Smooth muscle cell (in vitro differentiated cells): ENCODE data around the gene TBL1X. TPM values are rescaled to one million over a fixed set of nuclear protein-coding genes. Genes with fewer than 3 reads are reported as not detected.

Experiments used
- DNase-seq: peaks from one replicate; lab custom pipeline; 2025; ENCODE audit not compliant: unreplicated experiment; lab: John Stamatoyannopoulos, UW
- H2AFZ ChIP-seq: fragments of 200-600 bp; sonication (generic); 2 replicates; pipeline ENCODE4 v1.6.0; 2016; ENCODE audit warnings: antibody characterized with exemption, low read depth, mild to moderate bottlenecking
- H3F3A ChIP-seq: fragments of 200-600 bp; sonication (generic); 2 replicates; pipeline ENCODE4 v1.6.0; 2017; ENCODE audit warnings: antibody characterized with exemption, low read depth
- H3K27ac ChIP-seq: fragments of 200-600 bp; sonication (generic); 2 replicates; pipeline ENCODE4 v1.5.1; 2016; ENCODE audit warnings: low read depth, mild to moderate bottlenecking
- H3K27me3 ChIP-seq: fragments of 200-600 bp; sonication (generic); 2 replicates; pipeline ENCODE4 v1.6.1; 2016; ENCODE audit warnings: low read depth, mild to moderate bottlenecking
- H3K36me3 ChIP-seq: fragments of 200-600 bp; sonication (generic); 2 replicates; pipeline ENCODE4 v1.5.1; 2016; ENCODE audit warnings: low read depth
- H3K4me1 ChIP-seq: fragments of 200-600 bp; sonication (generic); 2 replicates; pipeline ENCODE4 v1.5.1; 2016; ENCODE audit warnings: low read depth
- H3K4me2 ChIP-seq: fragments of 200-600 bp; sonication (generic); 2 replicates; pipeline ENCODE4 v1.6.0; 2016; ENCODE audit warnings: mild to moderate bottlenecking
- H3K4me3 ChIP-seq: fragments of 200-600 bp; sonication (generic); 2 replicates; pipeline ENCODE4 v1.5.1; 2016; ENCODE audit warnings: mild to moderate bottlenecking
- H3K79me2 ChIP-seq: fragments of 200-600 bp; sonication (generic); 2 replicates; pipeline ENCODE4 v1.6.0; 2016; ENCODE audit warnings: low read depth, mild to moderate bottlenecking
- H3K9ac ChIP-seq: fragments of 200-600 bp; sonication (generic); 2 replicates; pipeline ENCODE4 v1.6.0; 2016; ENCODE audit warnings: low read depth
- H3K9me3 ChIP-seq: fragments of 200-600 bp; sonication (generic); replicated peaks from 2 replicates; pipeline ENCODE4 v1.5.1; 2016; ENCODE audit warnings: low read depth
- H4K20me1 ChIP-seq: fragments of 200-600 bp; sonication (generic); 2 replicates; pipeline ENCODE4 v1.6.0; 2016; ENCODE audit warnings: low read depth
- CTCF ChIP-seq: fragments of 200-600 bp; sonication (generic); IDR thresholded peaks from 2 replicates; pipeline ENCODE4 v1.5.1; 2017; ENCODE audit warnings: borderline replicate concordance, mild to moderate bottlenecking, antibody characterized with exemption; ENCODE audit not compliant: insufficient read depth, poor library complexity, severe bottlenecking
- WGBS: methylation state at CpG from one replicate; pipeline ENCODE4 v1.1.7; 2016; ENCODE audit warnings: low lambda C conversion rate; 5-methylcytosine and 5-hydroxymethylcytosine counted together
- polyA plus RNA-seq: library from polyadenylated mRNA; unstranded; fragments of >200 nt; fragmentation: Nextera tagmentation; extraction: Ambion mirVana; gene quantifications from 2 replicates; pipeline ENCODE4 v1.2.1, GENCODE V29; 2016
- total RNA-seq: library from RNA; depleted of rRNA; stranded (reverse); fragments of >200 nt; gene quantifications from 2 replicates; pipeline ENCODE4 v1.2.3, GENCODE V29; 2014

Gene TBL1X
- total and polyA plus RNA-seq, 2 experiments from 2014 or later, result 9.0 to 9.8 TPM

- no peak overlapping the region for H3K4me2 ChIP-seq
- no peak overlapping the region for H3K9ac ChIP-seq
- H3F3A ChIP-seq, result no peaks in the 10 kb centered on the region
- H4K20me1 ChIP-seq, result no peaks in the 10 kb centered on the region
- no peaks in the 10 kb centered on the region for H3K36me3 ChIP-seq
- H3K4me3 ChIP-seq, result no peak overlapping the region
- DNase-seq, result no peak
- H3K9me3 ChIP-seq, result no peaks in the 10 kb centered on the region
- no peak for TF ChIP-seq CTCF
- H3K79me2 ChIP-seq, result no peaks in the 10 kb centered on the region
- H2AFZ ChIP-seq, result no peak overlapping the region
- H3K27ac ChIP-seq, result no peak overlapping the region
- H3K4me1 ChIP-seq, result peaks cover 5% of the 10 kb centered on the region
- H3K27me3 ChIP-seq, result no peaks in the 10 kb centered on the region
- 48% methylated on average over 2 of the region's 2 CpGs for WGBS
Observed at GRCh38 chrX:9458516-9459078, 6.3 kb upstream of the TBL1X start.

GRCh38 chrX:9459186-9459748 lies 5.6 kb upstream of the TBL1X start:
- H3K27me3 ChIP-seq, result no peaks in the 10 kb centered on the region
- H2AFZ ChIP-seq, result no peak overlapping the region
- H3K4me1 ChIP-seq, result peaks cover 5% of the 10 kb centered on the region
- no peak overlapping the region for H3K9ac ChIP-seq
- no peak for TF ChIP-seq CTCF
- H3K9me3 ChIP-seq, result no peaks in the 10 kb centered on the region
- 68% methylated on average over 3 of the region's 3 CpGs for WGBS
- DNase-seq, result no peak
- no peaks in the 10 kb centered on the region for H3K36me3 ChIP-seq
- H3K27ac ChIP-seq, result no peak overlapping the region
- no peaks in the 10 kb centered on the region for H3K79me2 ChIP-seq
- no peak overlapping the region for H3K4me2 ChIP-seq
- no peaks in the 10 kb centered on the region for H4K20me1 ChIP-seq
- no peaks in the 10 kb centered on the region for H3F3A ChIP-seq
- H3K4me3 ChIP-seq, result no peak overlapping the region

- H3K4me3 ChIP-seq, result no peak overlapping the region
- H3K27me3 ChIP-seq, result no peaks in the 10 kb centered on the region
- H3F3A ChIP-seq, result no peaks in the 10 kb centered on the region
- H2AFZ ChIP-seq, result no peak overlapping the region
- H3K4me1 ChIP-seq, result peaks cover 5% of the 10 kb centered on the region
- TF ChIP-seq CTCF, result no peak
- no peaks in the 10 kb centered on the region for H3K79me2 ChIP-seq
- no peak overlapping the region for H3K4me2 ChIP-seq
- H3K27ac ChIP-seq, result no peak overlapping the region
- no peaks in the 10 kb centered on the region for H3K9me3 ChIP-seq
- 76% methylated on average over 6 of the region's 6 CpGs for WGBS
- no peaks in the 10 kb centered on the region for H3K36me3 ChIP-seq
- H3K9ac ChIP-seq, result no peak overlapping the region
- no peak for DNase-seq
- H4K20me1 ChIP-seq, result no peaks in the 10 kb centered on the region
Observed at GRCh38 chrX:9461087-9461486, 3.8 kb upstream of the TBL1X start.

DNA sequence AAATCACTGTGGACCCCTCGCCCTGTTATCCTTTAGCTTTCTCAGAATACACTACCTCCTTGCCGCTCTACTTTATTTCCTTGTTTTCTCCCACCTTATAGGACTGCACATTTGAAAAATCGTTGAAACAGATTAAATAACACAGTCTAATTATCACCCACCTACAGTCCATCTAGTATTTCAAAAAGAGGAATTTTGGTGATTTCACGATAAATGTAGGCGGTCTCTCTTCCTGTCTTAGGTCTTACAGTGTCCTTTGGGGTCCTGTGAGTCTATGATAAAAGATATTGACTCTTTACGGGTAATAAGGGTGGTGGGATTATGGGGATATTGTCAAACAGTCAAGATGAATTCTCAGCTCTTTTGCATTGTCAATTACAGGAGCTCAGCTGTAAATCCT lies 2.4 kb upstream of the TBL1X start:
- H4K20me1 ChIP-seq, result peaks cover 12% of the 10 kb centered on the region
- WGBS, result 57% methylated on average over 6 of the region's 6 CpGs
- H3K4me1 ChIP-seq, result peaks cover 8% of the 10 kb centered on the region
- H3K4me3 ChIP-seq, result no peak overlapping the region
- DNase-seq, result no peak
- H3K27me3 ChIP-seq, result no peaks in the 10 kb centered on the region
- H3K9me3 ChIP-seq, result no peaks in the 10 kb centered on the region
- H3K36me3 ChIP-seq, result no peaks in the 10 kb centered on the region
- H3K79me2 ChIP-seq, result peaks cover 4% of the 10 kb centered on the region
- peak overlapping the region; percentile 64 for H3K4me2 ChIP-seq
- H3F3A ChIP-seq, result no peaks in the 10 kb centered on the region
- no peak overlapping the region for H2AFZ ChIP-seq
- no peak overlapping the region for H3K9ac ChIP-seq
- H3K27ac ChIP-seq, result peak overlapping the region; percentile 43
- no peak for TF ChIP-seq CTCF
